ENCODE data around the gene ARHGAP15.

DNA sequence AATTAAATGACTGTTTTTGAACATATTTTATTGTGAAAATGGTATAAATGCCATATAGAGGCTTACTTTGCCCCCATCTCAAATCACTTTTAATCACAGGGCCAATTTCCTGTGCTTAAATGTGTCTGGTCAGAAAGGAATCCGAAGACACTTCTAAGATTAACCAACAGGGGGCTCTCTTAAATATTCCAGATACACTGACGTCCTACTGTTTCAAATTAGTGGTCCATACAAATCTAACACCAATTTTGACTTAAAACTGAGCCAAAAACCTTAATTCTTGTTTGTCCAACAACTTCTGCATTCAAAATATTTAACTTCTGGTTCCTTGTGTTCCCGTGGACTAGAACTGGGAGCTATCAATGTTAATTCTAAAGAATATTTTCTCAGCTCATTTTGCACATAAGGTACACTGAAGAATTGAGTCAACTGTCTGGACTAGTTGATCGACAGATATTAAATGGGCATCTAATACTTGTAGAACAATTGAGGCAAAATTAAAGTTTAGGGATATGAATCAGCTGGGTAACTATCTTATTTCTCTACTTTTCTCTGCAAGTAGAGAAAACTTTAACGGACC, 557.5 kb downstream of the ARHGAP15 start:
- TF ChIP-seq, protein P1, sequence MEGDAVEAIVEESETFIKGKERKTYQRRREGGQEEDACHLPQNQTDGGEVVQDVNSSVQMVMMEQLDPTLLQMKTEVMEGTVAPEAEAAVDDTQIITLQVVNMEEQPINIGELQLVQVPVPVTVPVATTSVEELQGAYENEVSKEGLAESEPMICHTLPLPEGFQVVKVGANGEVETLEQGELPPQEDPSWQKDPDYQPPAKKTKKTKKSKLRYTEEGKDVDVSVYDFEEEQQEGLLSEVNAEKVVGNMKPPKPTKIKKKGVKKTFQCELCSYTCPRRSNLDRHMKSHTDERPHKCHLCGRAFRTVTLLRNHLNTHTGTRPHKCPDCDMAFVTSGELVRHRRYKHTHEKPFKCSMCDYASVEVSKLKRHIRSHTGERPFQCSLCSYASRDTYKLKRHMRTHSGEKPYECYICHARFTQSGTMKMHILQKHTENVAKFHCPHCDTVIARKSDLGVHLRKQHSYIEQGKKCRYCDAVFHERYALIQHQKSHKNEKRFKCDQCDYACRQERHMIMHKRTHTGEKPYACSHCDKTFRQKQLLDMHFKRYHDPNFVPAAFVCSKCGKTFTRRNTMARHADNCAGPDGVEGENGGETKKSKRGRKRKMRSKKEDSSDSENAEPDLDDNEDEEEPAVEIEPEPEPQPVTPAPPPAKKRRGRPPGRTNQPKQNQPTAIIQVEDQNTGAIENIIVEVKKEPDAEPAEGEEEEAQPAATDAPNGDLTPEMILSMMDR (IDR thresholded peaks at IDR 0.05; ENCODE audit: low read length): peak; percentile 50
- no peak for TF ChIP-seq EZH2 (optimal IDR thresholded peaks at IDR 0.05; ENCODE audit: low read depth, low read length)

Measured in MM.1S (cell line).